NCI-H345 (cell line): Measurements from ENCODE around the gene NOC2L.
"Not testable (repeated sequence)": the region's sequence is repeated elsewhere in the genome, so short reads cannot be mapped to it uniquely, and the experiment has no call there.

Experiments used
- DNase-seq: peaks from one replicate; lab custom pipeline; 2025; lab: John Stamatoyannopoulos, UW

Gene NOC2L

DNA sequence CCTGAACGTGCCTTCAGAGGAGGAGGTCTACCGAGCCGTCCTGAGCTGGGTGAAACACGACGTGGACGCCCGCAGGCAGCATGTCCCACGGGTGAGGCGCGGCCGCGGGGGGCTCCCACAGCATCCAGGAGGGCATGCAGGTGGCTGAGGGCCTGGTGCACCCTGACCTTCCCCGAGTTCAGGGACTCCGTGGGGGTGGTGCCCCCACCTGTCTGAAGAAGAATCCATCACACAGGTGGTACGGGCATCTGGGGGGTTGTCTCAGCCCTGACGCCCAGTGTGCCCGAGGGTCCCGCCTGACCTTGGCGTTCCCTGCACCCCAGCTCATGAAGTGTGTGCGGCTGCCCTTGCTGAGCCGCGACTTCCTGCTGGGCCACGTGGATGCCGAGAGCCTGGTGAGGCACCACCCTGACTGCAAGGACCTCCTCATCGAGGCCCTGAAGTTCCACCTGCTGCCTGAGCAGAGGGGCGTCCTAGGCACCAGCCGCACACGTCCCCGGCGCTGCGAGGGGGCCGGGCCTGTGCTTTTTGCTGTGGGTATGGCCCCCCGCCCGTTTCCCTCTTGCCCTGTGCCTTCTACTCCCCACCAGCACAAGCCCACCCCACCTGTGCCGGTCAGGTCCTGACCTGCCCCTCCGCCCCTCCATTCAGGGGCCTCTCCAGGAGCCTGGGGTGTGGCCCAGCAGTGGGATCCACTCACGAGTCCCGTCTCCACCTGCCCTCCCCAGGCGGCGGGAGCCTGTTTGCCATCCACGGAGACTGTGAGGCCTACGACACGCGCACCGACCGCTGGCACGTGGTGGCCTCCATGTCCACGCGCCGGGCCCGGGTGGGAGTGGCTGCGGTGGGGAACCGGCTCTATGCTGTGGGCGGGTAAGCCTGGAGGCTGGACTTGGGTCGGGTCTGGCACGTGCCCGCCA is 3.6 kb upstream of the NOC2L start:
- no peak for DNase-seq

GRCh38 chr1:961132-961669 is 2.1 kb upstream of the NOC2L start:
- no peak for DNase-seq

DNA sequence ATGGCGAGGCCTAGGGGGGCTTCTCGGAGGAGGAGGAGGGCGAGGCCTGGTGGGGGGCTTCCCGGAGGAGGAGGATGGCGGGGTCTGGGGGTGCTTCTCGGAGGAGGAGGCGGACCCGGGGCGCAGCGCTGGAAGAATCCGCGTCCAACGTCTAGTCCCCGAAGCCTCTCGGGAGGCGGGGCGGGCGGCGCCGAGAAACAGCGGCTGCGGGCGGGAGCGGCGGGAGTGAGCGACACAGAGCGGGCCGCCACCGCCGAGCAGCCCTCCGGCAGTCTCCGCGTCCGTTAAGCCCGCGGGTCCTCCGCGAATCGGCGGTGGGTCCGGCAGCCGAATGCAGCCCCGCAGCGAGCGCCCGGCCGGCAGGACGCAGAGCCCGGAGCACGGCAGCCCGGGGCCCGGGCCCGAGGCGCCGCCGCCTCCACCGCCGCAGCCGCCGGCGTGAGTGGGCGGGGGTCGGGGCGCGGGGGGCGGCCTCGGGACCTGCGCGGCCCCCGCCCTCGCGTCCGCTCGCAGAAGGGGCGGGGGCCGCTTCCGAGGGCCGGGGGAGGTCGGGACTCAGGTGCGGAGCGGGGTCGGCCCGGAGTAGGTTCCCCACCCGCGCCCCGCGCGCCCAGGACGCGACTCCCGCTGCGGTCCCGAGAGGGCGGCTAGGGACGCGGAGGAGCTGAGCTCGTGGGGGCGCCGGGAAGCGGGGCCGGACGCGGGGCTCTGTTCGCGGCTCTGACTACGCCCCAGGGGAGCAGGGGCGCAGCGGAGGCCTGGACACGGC is 1.5 kb upstream of the NOC2L start, which contains the start of gene KLHL17:
TSS of gene KLHL17 (plus strand) at position 222 of the 769 bp plus-strand sequence. CDS start at position 332, 110 bp downstream.
- DNase-seq: peak; percentile 63

GRCh38 chr1:959731-960362 is 791 bp upstream of the NOC2L start:
- DNase-seq: no peak

GRCh38 chr1:956636-957035 is 2.4 kb downstream of the NOC2L start:
- DNase-seq: no peak

- DNase-seq: no peak
Observed at GRCh38 chr1:955474-955873, 3.6 kb downstream of the NOC2L start.

DNA sequence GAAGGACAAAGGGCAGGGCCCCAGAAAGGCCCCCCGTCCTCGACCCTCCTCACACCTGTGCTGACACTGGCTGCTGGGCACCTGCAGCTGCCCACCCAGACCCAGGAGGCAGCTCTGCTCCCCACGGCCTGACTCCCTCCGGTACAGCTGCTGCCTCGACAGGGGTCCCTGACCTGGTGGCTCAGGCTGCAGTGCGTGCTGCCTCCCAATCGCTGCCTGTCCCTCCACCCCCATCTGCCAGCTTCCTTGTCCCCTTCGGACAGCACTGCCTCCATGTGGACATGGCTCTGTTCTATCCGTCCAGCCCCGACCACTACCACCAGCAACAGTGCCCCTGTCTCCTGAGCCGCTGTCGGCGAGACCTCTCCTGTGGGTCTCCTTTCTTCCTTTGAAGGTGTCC is 4.1 kb downstream of the NOC2L start:
- no peak for DNase-seq

GRCh38 chr1:953524-954320 is 5.3 kb downstream of the NOC2L start:
- DNase-seq: no peak

- no peak for DNase-seq
Observed at GRCh38 chr1:952603-953002, 6.5 kb downstream of the NOC2L start.

DNA sequence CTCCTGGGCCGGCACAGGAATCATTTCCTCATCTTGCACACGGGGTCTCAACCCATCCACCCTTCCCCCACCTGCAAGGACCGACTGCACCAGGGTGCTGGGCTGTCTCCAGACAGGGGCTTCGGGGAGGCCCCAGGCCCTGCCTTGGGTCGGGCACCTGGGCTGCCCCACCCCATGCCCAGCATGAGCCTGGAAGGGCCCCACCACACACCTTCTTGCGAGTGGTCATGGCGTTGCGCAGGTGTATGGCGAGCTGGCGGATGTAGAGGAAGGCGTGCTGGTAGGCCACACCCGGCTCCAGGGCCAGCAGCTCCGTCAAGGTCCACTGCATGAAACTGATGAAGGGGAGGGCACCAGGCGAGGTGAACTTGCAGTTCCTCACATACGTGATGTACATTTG is 6.9 kb downstream of the NOC2L start:
- DNase-seq: no peak

- no peak for DNase-seq
Observed at GRCh38 chr1:951364-951763, 7.7 kb downstream of the NOC2L start.

GRCh38 chr1:950881-951280 is 8.2 kb downstream of the NOC2L start:
- no peak for DNase-seq

DNA sequence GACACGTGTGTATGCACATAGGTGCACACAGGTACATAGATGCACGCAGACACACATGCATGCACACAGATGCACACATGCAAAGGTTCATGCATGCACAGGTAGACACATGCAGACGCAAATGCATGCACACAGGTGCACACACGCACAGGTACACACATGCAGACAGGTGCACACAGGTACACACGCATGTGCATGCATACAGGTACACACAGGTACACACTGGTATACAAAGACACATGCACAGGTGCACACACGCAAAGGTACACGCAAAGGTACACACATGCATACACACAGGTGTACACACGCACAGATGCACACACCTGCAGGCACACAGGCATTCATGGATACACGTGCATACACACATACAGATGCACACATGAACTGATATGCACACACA is 8.8 kb downstream of the NOC2L start:
- DNase-seq: no peak

- no peak for DNase-seq
Observed at GRCh38 chr1:947958-948357, 11.1 kb downstream of the NOC2L start.

DNA sequence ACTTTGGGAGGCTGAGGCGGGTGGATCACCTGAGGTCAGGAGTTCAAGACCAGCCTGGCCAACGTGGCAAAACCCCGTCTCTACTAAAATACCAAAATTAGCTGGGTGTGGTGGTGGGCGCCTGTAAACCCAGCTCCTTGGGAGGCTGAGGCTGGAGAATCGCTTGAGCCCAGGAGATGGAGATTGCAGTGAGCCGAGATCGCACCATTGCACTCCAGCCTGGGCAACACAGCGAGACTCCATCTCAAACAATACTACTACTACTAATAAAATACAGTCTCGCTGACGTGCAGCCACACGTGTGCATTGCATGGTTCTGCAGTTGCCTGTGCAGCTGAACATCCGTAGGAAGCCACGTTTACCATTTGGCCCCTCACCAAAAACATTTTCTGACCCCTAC is 12.2 kb downstream of the NOC2L start:
- DNase-seq: not testable (repeated sequence)

DNA sequence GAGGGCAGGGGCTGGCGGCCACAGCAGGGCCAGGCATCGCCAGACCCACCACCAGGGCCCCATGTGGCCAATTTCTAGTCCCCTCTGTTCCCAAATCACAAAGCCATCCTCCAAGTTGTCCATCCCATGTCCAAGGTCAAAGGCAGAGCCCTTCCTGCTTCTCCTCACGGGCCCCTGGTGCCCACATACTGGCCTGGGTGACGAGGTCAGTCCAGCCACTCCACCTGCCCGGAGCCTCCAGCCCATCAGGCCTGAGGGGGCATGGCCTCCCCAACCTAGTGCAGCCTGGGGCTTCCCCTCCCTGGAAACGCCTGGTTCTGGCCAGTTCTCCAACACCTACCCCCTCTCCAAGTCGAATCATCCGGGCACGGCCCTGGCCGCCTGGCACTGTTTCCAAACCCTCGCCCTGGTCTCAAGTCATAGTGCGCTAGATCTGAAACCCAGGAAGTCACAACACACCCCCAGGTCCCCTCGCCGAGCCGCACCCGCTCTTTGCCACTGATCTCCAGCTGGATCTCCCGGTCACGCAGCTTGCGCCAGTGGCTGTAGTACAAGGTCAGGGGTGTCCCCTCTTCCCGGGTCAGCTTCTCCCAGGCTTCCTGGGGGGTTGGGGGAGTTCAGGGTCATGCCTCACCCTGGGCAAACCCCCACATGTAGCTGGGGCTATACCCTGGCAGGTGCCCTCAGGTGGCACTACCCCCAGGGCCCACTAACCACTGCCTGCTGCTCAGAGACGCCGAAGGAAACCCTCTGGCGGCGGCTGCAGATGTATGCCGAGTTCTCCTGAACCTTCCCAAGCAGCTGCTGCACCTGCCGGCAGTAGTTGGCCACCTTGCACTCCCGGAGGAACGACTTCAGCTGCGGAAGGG is 13.1 kb downstream of the NOC2L start:
- DNase-seq: no peak

DNA sequence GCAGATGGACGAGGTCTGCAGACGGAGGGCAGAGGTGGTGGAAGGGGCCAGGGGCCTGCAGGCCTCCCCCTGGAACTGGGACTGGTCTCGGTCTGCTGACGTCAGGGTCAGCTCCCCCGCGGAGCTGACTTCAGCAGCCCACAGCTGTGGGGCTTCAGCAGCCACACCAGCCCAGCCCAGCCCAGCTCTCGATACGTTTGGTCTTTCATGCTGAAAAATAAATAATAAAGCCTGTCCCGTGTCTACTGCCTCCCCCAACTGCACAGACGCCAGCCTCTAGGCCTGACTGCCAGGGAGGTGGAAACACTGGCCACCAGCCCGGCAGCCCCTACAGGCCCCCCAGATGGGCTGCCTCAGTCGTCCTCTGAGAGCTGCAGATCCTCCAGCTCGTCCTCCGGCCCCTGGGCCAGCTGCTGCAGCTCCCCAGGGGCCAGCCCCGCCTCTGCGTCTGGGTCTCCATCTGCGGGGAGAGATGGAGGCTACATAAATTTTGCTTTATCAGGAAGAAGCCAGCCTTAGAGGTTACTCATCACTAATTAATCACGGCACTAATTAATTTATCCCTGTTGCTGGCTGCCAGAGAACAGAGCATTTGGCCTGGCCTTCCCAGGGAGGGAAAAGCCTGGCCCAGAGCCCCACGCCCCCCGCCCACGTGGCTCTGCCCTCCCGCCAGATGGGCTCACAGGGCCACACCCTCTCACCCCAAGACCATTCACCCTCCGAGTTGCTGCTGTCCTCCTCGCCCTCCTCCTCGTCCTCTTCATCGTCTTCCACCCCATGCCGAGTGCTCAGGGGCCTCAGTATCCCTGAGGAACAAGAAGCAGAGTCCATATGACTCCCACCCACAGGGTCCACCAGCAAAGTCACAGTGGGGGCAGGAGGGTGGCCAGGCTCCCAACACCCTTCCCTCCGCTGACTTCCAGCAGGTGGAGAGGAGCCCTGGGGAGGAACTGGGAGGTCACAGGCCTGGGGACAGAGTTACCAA is 14.4 kb downstream of the NOC2L start:
- DNase-seq: no peak

- no peak for DNase-seq
Observed at GRCh38 chr1:943545-944340, 15.3 kb downstream of the NOC2L start.
